Esophagus mucosa (tissue), 1 donor: Measurements from ENCODE around the gene NRAP. TPM values are rescaled to one million over a fixed set of nuclear protein-coding genes. Genes with fewer than 3 reads are reported as not detected.
A peak's percentile ranks its signal among the peaks of the same experiment; 100 is the strongest.

Experiments
- ATAC-seq: fragments of 200-7000 bp; cut with Tn5 transposase; one replicate; pipeline ENCODE4 v1.9.1; 2020
- total RNA-seq: library from RNA; stranded (reverse); gene quantifications from one replicate; pipeline ENCODE4 v1.2.4, GENCODE V29; 2023
- donor health status: DM: yes; HTN: yes; CAD: no.

The NRAP gene, protein sequence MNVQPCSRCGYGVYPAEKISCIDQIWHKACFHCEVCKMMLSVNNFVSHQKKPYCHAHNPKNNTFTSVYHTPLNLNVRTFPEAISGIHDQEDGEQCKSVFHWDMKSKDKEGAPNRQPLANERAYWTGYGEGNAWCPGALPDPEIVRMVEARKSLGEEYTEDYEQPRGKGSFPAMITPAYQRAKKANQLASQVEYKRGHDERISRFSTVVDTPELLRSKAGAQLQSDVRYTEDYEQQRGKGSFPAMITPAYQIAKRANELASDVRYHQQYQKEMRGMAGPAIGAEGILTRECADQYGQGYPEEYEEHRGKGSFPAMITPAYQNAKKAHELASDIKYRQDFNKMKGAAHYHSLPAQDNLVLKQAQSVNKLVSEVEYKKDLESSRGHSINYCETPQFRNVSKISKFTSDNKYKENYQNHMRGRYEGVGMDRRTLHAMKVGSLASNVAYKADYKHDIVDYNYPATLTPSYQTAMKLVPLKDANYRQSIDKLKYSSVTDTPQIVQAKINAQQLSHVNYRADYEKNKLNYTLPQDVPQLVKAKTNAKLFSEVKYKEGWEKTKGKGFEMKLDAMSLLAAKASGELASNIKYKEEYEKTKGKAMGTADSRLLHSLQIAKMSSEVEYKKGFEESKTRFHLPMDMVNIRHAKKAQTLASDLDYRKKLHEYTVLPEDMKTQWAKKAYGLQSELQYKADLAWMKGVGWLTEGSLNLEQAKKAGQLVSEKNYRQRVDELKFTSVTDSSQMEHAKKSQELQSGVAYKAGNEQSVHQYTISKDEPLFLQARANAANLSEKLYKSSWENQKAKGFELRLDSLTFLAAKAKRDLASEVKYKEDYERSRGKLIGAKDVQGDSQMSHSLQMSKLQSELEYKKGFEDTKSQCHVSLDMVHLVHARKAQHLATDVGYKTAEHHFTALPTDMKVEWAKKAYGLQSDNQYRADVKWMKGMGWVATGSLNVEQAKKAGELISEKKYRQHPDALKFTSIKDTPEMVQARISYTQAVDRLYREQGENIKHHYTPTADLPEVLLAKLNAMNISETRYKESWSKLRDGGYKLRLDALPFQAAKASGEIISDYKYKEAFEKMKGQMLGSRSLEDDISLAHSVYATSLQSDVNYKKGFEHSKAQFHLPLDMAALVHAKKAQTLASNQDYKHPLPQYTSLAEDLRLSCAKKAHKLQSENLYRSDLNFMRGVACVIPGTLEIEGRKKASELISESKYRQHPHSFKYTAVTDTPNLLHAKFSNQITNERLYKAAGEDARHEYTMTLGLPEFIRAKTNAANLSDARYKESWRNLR (N-terminal part only)
- total RNA-seq = 0.12 TPM

DNA sequence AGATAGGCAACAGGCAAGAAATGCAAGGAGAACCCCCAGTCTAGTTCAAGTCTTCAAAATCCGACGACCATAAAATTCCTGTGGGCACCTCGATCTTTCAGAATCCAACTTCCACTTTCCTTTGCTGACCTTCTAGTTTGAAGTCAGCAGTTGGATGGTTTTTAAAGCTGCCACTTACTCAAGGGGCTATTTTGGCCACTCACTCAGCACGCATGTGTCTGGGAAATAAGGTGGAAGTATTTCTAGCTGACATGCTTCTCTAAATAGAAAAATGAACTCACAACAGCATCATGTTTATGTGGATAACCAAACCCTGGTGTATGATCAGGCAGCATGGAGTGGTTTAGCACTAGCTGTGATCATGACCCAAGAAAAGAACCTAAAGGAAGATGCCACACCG lies at the start of gene NRAP:
Gene NRAP (minus strand): TSS at position 134 of the 400 bp plus-strand sequence. CDS start 159 bp downstream, outside the sequence.
- no peak for ATAC-seq

DNA sequence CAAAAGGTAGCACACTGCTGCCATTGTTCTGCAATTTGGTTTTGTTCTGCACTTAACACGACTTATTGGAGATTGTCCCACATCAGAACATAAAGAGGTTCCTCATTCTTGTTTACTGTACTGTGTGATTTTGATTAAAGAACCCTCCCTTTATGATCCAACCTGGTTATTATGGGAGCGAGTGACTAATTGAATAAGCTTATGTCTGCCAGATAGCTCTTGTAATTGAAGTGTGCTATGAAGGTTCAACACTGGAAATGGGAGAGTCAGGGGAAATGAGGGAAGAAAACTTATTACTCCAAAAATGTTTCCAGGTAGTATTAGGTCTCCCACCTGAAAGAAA lies 49.8 kb upstream of the NRAP start:
- ATAC-seq = peak; percentile 56

DNA sequence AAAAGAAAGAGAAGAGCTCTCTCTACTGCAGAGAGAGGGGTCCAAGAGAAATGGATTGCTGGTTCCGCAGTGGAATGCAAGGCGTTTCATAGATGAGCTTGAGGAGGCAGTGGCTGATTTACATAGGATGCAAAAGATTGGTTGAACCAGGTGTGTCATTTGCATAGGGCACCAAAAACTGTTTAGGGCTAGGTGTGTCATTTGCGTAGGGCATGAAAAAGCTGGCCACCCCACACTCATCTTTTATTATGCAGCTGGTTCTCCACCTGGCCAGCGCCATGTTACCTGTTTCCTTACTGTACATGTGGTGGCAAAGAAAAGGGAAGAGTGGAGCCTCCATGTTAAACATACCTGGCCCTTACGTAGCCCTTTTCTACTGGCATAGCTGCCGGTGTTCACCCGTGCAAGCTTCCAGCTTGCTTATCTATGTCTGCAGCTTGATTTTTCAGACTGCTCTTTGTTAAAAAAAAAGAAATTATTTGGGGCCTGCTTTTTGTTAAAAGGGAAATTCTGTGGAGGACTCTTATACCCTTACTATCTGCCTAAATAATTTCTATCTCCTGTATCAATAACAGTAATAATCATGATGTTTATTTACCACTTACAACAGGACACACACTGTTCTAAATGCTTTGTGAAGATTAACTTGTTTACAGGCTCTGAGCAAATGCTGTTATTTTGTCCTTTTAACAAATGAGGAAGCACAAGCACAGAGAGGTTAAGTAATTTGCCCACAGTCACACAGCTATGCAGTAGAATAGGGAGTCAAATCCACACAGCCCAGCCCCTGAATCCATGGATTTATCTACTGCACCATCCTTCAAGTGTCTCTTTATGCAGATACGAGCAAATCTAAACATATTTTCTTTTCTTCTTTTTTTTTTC lies 49.2 kb upstream of the NRAP start:
- no peak for ATAC-seq

DNA sequence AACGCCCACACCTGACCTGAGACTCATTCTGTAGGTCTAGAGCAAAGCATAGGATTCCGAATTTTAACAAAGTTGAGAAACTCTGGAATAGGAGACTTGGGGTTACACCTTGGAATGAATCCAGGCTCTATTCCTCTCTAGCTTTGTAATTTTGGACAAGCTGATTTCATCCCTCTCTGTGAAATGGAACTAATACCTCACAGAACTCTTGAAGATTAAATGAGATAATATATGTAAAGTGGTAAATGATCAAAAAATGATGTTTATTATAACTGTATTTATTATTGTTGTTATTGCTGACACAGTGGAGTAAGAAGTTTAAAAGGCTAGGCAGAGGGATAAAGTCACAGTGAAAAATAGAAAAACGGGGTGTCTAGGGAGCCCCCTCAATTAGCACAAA lies 48.2 kb upstream of the NRAP start:
- ATAC-seq = no peak

DNA sequence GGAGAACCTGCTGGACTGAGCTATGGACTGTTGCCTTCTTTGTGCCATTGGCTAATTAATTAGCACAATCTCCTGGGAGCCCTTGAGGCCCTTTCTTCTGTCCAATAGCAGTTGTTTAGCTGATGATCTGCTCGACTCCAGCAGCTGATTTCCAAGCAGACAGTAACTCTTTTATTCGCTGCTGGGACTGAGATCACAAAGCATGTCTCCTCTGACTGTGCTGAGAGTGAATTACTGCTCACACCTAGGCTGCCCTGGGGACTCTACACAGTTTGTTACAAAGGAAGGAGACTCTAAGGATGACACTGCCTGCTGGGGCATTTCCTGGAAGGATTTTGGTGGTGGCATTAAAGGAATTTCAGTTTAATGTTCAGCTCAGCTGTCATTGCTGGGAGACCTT lies 47.3 kb upstream of the NRAP start:
- ATAC-seq = no peak

DNA sequence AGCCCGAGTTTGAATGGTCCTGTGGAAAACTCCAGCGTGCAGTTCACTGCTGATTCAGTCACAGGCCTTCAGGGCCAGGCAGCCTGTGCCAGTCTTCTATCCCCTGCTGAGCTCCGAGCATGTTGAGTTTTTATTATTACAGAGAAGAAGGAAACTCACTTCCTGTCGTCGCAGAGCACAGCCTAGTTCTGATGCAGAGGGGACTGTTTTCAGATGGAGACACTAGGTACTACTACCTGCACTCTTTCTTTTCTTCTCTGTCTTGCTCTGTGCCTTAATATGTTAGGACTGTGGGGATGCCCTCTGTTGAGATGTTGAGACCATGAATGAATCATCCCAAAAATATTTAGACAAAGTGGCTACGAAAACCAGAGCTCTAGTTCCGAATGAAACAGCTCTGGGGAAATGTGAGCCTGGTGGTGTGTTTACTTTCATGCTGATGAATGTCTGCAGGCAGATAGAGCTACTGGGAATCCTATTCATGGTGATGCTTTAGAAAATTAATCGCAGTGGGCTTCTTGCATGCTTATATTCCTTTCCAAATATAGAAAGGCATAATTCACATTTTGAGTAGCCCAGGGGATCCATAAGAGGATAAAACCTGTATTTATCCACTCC lies 45.5 kb upstream of the NRAP start:
- ATAC-seq = no peak

DNA sequence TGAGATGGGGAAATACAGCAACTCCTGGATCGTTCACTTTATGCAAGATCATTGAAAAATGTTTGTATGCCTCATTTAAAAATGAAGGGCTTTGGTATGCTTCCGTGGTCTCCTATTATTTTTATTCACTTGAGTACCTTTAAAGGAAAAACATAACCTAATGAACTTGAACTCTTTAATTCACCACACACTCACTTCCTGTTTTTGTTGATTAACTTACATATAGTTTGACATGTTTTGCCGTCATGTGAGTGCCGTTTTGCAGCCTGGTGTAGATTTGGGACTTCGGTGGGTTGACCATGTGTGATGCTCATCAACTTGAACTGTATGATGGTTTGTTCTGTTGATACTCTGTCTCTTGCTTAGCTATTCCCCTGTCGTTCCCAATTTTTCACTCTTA lies 44.8 kb upstream of the NRAP start:
- no peak for ATAC-seq

DNA sequence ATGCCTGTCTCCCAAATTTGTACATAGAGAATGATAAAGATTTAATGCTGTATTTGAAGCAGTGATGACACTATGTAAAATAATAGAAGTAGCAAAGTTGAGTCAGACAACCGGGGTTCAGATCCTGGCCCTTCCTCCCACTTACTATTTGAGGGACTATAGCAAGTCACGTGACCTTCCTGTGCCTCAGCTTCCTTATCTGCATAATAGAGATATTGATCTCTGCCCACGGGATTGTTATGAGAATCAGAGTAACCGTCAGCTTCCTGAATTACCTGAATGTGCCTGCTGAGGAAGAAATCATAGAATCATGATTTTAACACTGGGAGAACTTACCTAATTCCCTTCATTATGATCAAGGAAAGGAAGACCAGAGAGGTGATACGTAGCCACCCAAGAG lies 42.8 kb upstream of the NRAP start:
- ATAC-seq = no peak

DNA sequence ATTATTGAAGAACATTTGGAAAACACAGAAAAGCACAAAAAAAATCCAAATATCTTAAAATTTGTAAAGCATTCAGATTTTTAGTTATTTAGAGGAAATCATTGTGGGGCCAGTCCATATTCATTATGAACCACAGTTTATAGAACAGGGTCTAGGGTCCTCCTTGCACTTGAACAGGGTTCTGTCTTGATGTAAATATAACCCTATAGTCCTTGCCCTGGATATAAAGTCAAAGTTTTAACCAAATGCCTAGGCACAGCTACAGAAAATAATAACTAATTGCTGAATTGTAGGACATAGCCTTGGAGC lies 41.5 kb upstream of the NRAP start:
- ATAC-seq = no peak

DNA sequence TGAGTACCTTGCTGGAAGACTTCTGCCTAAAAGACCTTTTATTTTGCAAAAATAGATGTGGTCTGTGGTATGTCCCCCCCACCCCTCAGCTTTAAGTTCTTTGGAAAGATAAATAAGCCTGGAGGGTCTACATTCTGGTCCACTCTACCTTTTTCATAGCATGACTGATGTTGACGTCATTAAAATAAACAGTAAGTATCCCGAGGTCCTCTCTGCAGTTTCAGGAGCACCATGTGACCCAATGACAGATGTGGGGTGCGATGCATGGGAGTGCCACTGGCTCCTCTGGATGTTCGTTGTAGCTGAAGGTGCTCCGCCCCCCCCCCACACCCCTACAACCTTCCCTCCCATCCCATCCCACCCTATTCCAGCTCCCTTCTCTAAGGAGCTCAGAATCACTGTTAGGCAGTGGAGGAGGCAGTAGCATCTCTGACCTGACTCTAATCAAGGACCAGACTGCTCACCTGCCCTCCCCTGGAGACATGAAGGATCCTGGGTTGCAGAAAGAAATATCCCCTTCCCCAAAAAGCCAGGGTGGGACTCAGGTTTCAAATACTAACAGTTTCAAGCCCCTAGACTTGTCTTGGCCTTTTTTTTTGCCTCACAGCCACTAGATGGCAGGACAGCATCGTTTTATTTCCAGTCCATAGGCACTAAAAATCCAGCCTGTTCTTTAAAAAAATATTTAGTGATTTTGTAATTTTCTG lies 40.9 kb upstream of the NRAP start:
- ATAC-seq = no peak

DNA sequence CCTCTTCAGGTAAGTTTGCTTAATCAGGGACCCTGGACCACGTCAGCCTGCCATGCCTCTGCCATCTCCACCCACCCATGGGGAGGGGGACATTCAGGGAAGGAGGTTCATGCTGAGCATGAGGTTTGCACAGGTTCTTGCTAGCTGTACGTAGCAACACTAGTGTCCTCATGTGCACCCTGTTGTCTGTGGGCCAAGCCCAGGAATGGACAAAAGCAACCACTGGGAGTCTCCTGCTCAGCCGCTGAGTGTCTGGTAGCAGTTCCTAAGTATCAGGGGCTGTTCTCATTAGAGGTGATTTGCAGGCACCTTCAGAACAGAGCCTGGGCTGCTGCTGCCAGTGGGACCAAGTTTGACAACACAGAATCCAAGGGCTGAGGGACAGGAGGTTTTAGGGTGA lies 33.8 kb upstream of the NRAP start:
- no peak for ATAC-seq

DNA sequence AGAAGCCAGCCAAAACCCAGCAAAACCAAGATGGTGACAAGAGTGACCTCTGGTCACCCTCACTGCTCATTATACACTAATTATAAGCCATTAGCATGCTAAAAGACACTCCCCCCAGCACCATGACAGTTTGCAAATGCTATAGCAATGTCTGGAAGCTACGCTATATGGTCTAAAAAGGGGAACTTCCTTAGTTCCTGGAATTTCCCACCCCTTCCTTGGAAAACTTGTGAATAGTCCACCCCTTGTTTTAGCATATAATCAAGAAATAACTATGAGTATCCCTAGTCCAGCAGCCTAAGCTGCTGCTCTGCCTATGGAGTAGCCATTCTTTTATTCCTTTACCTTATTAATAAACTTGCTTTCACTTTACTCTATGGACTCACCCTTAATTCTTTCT lies 31.9 kb upstream of the NRAP start:
- ATAC-seq = no peak

DNA sequence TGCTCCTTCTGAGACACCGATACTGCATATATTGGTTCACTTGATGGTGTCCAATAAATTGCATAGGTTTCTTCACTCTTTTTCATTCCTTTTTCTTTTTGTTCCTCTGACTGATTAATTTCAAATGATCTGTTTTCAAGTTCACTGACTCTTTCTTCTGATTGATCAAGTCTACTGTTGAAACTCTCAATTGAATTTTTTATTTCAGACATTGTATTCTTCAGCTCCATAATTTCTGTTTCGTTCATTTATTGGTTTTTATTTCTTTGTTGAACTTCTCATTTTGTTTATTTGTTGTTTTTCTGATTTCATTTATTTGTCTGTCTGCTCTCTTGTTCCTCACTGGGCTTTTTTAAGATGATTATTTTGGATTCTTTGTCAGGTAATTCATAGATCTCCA lies 29.5 kb upstream of the NRAP start:
- ATAC-seq = no peak

DNA sequence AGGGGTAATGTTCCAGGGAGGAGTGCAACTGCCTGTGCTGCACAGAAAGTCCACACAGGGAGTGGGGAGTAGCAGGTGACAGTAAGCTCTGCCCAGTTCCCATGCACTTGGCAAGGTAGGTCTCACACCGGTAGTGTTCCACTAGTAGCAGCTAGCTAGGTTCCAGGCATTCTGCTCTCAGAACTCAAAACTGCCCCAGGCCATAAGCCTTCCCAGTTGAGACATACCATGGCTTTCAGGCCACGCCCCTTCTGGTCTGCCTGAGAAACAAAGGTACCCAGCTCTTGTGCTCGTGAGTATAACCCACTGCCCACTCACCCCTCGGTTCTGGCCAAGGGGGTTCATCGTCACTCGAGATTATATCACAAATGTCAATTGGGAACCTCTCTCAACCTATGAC lies 28.4 kb upstream of the NRAP start:
- ATAC-seq = no peak

DNA sequence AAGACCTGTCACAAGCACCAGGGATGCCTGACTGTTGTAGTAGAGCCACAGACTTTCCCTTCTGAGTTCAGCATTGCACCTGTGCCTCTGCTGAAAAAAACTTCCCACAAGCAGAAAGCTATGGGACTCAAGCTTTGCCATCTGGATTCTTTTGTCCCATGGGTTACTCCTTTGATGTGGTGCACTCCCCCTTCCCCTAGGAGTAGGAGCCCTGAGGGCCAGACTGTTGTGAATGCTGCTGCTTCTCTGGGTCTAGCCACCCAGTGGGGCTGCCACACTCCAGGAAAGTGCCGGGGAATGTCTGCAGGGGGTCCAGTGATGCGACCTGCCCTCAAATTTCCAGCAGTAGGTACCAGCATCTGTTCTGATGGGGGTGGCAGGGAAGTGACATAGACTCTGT lies 27.5 kb upstream of the NRAP start:
- ATAC-seq = no peak

DNA sequence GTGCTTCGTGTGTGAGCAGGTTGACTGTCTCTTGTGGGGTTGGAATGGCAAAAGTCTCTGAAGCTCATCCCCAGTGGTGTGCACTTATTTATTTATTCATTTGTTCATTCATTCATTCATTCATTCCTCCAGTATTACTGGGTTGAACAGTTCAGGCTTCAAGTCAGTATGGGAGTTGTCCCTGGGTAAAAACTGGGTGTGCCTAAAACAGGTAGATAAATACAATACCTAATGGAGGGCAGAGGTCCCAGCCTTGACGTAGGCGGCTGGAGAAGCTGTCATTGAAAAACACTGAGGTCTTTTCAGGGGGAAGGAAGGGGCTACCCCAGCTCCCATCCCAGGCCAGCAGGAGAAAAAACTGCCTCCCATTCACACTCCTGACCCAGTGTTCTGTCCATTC lies 26.9 kb upstream of the NRAP start:
- no peak for ATAC-seq

DNA sequence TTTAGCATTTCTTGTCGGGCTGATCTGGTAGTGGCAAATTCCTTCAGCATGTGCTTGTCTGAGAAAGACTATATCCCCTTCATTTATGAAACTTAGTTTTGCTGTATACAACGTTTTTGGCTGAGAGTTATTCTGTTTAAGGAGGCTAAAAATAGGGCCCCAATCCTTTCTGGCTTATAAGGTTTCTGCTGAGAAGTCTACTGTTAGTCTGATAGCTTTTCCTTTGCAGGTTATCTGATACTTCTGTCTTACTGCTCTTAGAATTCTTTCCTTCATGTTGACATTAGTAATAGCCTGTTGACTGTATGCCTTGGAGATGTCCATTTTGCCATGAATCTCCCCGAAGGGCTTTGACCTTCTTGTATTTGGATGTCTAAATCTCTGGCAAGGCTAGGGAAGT lies 25.7 kb upstream of the NRAP start:
- no peak for ATAC-seq

DNA sequence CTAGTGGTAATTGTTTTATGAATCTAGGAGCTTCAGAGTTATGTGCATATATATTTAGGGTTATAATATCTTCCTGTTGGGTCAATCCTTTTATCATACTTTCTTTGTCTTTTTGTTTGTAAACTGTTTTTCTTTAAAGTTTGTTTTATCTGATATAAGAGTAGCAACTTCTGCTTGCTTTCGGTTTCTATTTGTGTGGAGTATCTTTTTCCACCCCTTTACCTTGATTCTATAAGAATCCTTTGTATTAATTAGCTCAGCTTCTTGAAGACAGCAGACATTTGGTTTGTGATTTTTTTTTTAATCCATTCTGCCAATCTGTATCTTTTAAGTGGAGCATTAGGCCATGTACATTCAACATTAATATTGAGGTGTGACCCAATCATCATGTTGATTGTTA lies 25.2 kb upstream of the NRAP start:
- no peak for ATAC-seq

DNA sequence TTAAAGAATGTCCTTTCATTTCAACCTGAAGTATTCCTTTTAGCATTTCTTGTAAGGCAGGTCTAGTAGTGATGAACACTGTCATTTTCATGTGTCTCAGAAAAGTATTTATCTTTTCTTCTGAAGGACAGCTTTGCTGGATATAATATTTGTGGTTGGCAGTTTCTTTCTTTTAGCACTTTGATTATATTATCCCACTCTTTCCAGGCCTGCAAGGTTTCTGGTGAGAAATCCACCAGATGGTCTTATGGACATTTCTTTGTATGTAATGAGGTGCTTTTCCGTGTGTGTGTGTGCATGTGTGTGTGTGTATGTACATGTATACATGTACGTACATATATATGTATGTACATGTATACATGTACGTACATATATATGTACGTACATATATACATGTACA lies 23.2 kb upstream of the NRAP start:
- ATAC-seq = no peak

DNA sequence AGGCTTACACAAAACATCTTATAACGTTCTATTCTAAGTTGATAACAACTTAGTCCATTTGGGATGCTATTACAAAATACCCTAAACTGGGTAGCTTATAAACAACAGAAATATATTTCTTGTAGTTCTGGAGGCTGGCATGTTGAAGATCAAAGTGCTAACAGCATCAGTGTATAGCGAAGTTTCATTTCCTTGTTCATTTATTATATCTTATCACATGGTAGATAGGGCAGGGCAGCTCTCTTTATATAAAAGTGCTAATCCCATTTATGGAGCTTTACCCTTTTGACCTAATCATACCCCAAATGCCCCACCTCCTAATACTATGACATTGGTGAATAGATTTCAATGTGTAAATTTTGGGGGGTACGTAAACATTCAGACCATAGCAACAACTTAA lies 22.2 kb upstream of the NRAP start:
- no peak for ATAC-seq

DNA sequence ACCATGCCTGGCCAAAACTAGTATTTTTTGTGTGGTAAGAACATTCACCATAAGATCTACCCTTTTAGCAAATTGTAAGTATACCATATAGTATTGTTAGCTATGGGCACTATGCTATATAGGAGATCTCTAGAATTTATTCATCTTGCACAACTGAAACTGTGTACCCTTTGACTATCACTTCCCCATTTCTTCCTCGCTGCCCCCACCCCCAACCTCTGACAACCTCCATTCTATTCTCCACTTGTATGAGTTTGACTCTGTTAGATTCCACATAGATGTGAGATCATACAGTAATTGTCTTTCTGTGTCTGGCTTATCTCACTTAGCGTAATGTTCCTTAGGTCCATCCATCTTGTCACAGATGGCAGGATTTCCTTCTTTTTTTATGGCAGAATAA lies 19.5 kb upstream of the NRAP start:
- no peak for ATAC-seq
